ENCODE data around the gene BPIFA1.

BPIFA1 gene

GRCh38 chr20:33235696-33236095 lies at the start of gene BPIFA1:
TSS of gene BPIFA1 (plus strand) at chr20:33235996. CDS start at chr20:33237712, 1,716 bp downstream.
- FAIRE-seq: no peak

GRCh38 chr20:33187491-33187890 lies 48.3 kb upstream of the BPIFA1 start:
- FAIRE-seq: no peak

DNA sequence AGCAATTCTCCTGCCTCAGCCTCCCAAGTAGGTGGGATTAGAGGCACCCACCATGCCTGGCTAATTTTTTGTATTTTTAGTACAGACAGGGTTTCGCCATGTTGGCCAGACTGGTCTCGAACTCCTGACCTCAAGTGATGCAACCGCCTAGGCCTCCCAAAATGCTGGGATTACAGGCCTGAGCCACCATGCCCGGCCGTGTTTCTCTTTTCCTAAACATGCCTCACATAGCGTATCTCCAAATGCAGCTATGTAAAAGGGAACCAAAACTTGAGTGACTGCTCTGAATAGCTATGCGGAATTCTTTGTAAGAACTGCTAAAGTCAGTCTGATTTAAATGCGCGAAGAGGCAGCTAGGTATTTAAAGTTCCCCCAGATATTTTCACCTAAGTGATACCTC lies 47.4 kb upstream of the BPIFA1 start:
- FAIRE-seq: no peak

DNA sequence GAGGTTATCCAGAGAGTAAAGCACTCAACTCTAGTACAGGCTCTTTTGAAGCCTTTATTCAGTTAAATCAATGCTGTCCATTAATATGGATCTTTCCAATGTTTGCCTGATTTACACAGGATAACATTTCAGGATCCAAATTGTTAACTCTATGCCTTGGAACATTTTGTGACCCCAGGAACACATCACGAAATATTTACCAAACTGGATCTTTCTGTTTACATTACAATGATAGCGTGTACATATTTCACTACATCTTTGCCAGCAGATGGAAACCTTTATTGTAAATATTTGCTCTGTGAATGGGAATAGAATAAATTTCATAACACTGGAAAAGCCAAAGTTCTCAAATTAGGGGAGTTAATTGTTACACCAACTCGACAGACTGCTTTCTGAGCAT lies 44.3 kb upstream of the BPIFA1 start:
- FAIRE-seq: no peak

- FAIRE-seq: no peak
Measured at GRCh38 chr20:33191955-33192354, 43.8 kb upstream of the BPIFA1 start.

- no peak for FAIRE-seq
Measured at GRCh38 chr20:33192912-33193501, 42.8 kb upstream of the BPIFA1 start.

- no peak for FAIRE-seq
Measured at GRCh38 chr20:33199026-33199425, 36.8 kb upstream of the BPIFA1 start.

GRCh38 chr20:33202451-33202850 lies 33.3 kb upstream of the BPIFA1 start:
- FAIRE-seq: no peak

GRCh38 chr20:33203444-33203843 lies 32.4 kb upstream of the BPIFA1 start:
- FAIRE-seq: no peak

- FAIRE-seq: no peak
Measured at GRCh38 chr20:33209789-33210188, 26.0 kb upstream of the BPIFA1 start.

DNA sequence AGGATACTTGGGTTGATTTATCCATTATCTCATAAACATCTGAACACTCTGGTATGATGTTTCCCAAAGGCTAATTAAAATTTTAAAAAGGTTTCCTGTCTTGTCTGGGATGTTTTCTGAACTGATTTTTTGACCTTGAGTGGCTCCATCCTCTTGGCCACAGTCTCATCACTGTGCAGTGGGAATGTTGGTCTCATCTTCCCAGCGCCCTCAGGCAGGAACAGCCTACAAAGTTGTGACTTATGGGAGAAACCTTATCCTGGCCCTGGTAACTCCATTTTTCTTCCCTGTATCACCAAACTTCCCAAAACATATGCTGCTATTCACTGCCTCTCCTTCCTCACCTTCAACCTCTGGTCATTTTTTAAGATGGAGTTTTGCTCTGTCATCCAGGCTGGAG lies 25.4 kb upstream of the BPIFA1 start:
- no peak for FAIRE-seq

DNA sequence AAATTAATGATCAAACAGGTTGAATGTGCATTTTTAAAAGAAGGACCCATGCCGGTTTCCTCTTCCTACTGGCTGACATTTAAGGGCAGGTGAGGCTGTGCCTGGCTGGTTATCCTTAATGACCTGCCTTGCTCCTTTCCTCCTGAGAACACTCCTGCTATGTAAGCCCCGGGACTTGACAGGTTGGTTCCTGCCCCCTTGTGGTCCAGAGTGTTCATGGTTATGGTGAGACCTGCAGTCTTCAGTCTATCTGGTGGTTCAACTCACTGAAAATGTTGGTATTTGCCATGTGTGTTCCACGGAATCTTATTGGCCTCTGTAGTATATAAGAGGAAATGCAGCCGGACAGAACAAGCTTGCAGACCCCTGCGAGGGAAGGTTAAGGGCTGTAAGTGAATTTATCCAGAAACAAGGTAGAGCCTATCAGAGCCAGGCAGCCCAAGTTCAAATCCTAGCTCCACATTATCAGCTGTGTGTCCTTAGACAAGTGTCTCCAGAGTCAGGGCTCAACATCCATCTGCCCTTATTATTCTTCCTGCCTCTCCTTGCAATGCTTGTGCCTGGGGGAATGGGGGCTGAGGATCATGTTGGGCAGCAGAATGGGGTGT lies 23.9 kb upstream of the BPIFA1 start:
- FAIRE-seq: no peak

- no peak for FAIRE-seq
Measured at GRCh38 chr20:33217052-33217451, 18.7 kb upstream of the BPIFA1 start, which contains the start of gene BPIFA3. TSS of gene BPIFA3 (plus strand) at chr20:33217352. CDS start at chr20:33217537, 185 bp downstream.

- FAIRE-seq: no peak
Measured at GRCh38 chr20:33224399-33224798, 11.4 kb upstream of the BPIFA1 start.

- FAIRE-seq: no peak
Measured at GRCh38 chr20:33229843-33230242, 6.0 kb upstream of the BPIFA1 start.

DNA sequence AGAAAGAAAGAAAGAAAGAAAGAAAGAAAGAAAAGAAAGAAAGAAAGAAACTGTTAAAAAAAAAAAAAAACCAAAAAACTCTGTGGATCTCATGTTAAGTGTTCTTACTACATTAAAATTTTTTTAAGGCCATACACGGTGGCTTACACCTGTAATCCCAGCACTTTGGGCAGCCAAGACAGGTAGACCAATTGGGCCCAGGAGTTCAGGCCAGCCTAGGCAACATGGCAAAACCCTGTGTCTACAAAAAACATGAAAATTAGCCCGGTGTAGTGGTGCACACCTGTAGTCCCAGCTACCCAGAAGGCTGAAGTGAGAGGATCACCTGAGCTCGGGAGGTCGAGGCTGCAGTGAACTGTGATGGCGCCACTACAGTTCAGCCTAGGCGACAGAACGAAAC lies 4.6 kb upstream of the BPIFA1 start:
- FAIRE-seq: no peak

GRCh38 chr20:33232486-33233072 lies 3.2 kb upstream of the BPIFA1 start:
- FAIRE-seq: no peak

- FAIRE-seq: no peak
Measured at GRCh38 chr20:33233129-33233774, 2.5 kb upstream of the BPIFA1 start.

GRCh38 chr20:33234050-33234449 lies 1.7 kb upstream of the BPIFA1 start:
- FAIRE-seq: no peak

GRCh38 chr20:33236351-33236750 lies 555 bp downstream of the BPIFA1 start:
- no peak for FAIRE-seq

DNA sequence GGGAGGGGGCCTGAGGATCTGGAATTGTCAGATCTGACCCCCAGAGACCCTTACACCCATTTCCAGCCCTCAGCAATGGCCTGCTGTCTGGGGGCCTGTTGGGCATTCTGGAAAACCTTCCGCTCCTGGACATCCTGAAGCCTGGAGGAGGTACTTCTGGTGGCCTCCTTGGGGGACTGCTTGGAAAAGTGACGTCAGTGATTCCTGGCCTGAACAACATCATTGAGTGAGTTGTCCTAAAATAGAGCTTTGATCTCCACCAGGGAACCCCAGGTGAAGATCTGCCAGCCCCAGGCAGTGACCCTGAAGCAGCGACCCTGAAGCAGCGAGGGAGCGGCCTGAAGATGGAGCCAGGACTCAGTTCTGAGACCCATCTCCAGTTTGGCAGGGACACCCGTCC lies 2.2 kb downstream of the BPIFA1 start:
- no peak for FAIRE-seq

DNA sequence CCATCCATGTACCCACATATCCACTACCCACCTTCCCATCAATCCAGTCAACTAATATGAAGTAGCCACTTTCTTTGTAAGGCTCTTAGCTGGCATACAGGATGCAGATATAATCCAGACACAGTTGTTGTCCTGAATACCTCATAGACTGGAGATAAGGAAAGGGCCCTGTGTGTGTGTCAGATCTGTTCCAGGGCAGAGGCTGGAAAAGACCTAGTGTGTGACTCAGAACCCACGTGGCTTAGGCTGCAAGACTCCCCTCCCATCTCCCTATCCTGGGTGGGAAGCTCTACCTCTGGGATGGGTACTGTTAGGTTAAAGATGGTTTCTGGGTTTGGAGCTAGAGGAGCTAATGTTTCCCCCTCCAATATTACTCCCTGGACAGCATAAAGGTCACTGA lies 3.6 kb downstream of the BPIFA1 start:
- FAIRE-seq: no peak

DNA sequence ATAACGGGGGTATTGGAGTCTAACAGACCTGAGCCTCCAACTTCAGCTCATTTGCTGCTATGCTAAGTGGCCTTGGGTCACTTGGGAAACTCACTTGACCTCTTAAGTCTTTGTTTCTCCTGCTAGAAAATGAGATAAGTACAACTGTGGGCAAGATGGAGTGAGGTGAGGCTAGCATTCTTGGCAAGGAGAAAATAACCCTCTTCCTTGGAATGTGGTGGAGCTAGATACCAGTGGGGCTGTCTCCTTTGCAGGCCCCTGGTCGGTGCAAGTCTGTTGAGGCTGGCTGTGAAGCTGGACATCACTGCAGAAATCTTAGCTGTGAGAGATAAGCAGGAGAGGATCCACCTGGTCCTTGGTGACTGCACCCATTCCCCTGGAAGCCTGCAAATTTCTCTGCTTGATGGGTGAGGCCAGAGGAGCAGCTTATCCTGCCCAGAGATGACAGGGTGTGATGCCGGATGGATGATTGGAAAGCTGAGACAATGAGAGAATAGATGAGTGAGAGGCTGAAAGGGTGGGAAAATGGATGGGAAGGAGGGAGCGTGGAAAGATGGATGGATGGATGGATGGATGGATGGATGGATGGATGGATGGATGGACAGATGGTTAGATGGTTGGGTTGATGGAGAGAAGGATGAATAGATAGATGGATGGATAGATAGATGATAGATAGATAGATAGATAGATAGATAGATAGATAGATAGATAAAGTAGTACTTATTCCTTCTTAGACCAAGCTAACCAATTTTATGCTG lies 4.4 kb downstream of the BPIFA1 start:
- FAIRE-seq: no peak

Data from TTC549 (cell line).